ENCODE measurements around the gene KRTAP10-2. TPM values are rescaled to one million over a fixed set of nuclear protein-coding genes. Genes with fewer than 3 reads are reported as not detected.

The KRTAP10-2 gene
- total RNA-seq, 1 donor from 2014 or later = not detected

DNA sequence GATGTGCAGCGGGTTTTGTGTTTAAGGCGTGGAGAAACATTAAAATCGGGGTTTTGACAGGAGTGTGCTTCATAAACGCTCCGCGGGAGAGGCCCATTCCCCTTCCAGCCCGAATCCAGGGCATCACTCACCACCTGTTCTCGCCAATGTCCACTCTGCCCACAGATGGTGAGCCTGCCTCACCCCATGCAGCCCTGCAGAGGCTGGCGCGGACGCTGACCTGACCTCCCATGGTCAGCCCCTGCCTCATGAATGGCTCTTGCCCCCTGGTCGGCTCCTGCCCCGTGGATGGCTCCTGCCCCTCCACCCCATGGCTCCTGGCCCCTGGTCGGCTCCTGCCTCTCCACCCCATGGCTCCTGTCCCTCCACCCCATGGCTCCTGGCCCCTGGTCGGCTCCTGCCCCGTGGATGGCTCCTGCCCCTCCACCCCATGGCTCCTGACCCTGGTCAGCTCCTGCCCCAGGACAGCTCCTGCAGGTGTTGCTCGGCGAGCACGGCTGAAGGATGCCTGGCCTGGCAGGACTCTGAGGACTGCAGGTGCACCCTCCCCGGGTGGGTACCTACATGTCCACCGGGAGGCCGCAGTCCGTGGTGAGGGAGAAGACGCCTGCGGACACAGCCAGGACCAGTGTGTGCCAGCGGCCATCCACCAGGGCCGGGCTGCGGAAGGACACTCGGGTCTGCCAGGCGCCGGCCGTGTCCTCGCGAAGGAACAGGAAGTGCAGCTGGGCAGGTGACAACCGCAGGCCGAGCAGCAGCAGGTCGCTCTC lies 18.0 kb downstream of the KRTAP10-2 start:
- ATAC-seq = peak; percentile 6
- Histone ChIP-seq H3K36me3 (no peaks in the 10 kb centered on the region), H3K4me3 (no peak overlapping the region), H3K4me1 (no peaks in the 10 kb centered on the region), H3K9me3 (no peaks in the 10 kb centered on the region), H3K27me3 (no peaks in the 10 kb centered on the region), H3K27ac (no peak overlapping the region)
- TF ChIP-seq, protein P1, sequence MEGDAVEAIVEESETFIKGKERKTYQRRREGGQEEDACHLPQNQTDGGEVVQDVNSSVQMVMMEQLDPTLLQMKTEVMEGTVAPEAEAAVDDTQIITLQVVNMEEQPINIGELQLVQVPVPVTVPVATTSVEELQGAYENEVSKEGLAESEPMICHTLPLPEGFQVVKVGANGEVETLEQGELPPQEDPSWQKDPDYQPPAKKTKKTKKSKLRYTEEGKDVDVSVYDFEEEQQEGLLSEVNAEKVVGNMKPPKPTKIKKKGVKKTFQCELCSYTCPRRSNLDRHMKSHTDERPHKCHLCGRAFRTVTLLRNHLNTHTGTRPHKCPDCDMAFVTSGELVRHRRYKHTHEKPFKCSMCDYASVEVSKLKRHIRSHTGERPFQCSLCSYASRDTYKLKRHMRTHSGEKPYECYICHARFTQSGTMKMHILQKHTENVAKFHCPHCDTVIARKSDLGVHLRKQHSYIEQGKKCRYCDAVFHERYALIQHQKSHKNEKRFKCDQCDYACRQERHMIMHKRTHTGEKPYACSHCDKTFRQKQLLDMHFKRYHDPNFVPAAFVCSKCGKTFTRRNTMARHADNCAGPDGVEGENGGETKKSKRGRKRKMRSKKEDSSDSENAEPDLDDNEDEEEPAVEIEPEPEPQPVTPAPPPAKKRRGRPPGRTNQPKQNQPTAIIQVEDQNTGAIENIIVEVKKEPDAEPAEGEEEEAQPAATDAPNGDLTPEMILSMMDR (IDR thresholded peaks at IDR 0.05) = no peak
- DNase-seq = peak; percentile 57
- intact Hi-C loops (cut with DNase I) = no loop called here

DNA sequence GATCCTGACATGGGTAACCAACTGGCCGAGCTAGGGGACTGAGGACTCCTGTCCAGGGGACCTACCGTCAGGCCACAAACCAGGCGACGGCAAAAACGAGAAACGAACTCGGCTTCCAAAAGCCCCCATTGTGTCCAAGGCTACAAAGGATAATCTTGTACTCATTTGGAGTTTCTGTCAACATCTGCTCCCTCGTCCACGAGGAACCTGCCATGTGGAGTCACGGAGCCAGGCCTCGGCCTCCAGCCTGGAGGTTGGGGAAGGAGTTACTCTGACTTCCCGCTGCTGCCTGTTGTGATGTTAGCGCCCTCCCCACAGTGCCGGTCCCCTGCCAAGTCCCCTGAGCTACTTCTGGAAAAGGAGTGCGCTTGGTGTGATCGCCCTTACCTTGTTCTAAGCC lies 18.6 kb downstream of the KRTAP10-2 start:
- Histone ChIP-seq H3K9me3 (no peaks in the 10 kb centered on the region), H3K4me3 (no peak overlapping the region), H3K36me3 (no peaks in the 10 kb centered on the region), H3K27ac (no peak overlapping the region), H3K27me3 (no peaks in the 10 kb centered on the region), H3K4me1 (no peaks in the 10 kb centered on the region)
- intact Hi-C loops (cut with DNase I) = no loop called here
- TF ChIP-seq, protein P1 (IDR thresholded peaks at IDR 0.05) = no peak
- ATAC-seq = no peak
- peak; percentile 34 for DNase-seq

DNA sequence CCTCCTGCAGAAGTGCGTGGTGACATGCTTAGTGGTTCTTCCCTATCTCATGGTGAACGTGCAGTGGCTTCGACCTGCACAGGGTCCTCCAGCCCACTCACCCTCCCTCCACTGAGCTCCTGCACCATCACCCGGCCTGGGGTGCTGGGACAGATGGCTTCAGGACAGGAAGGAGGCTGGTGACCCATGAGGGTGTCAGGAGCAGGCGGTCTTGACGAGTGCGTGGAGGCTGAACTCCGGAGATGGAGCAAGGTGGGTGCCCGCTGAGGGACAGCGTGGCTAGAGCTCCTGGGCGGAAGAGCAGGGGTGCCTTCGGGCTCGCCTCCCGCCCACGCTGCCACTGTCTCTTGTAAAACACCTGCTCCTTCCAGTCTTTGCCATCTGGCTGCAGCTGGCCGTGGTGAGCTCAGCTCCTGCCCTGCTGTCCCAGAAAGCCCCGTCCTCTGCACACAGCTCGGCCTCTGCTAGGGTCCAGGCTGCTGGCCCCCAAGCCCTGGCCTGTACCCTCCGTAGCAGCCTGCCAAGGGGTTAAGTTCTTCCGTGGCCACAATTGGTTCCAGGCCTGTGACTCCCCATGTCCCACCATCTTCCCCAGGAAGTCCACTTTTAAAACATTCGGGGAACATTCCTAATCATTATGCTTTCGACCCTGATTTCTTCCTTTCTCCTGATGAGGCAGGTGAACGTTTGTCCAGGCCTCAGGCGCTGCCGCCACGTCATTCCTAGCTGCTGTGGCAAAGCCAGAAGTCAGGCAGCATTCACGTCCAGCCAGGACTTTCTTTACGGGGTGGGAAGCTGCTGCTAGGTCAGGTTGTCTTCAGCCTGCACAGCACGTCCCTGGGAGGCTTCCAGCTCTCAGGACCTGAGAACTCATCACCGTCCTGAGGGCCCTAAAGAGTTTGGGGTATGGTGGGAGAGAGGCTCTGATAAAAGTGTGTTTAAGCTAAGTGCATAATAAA lies 19.4 kb downstream of the KRTAP10-2 start:
- DNase-seq (peak; percentile 55), ATAC-seq (no peak)
- TF ChIP-seq, protein P1 (IDR thresholded peaks at IDR 0.05) = no peak
- Histone ChIP-seq H3K9me3 (no peaks in the 10 kb centered on the region), H3K4me1 (no peaks in the 10 kb centered on the region), H3K4me3 (no peak overlapping the region), H3K27ac (no peak overlapping the region), H3K36me3 (no peaks in the 10 kb centered on the region), H3K27me3 (no peaks in the 10 kb centered on the region)
- intact Hi-C loops (cut with DNase I) = no loop called here

DNA sequence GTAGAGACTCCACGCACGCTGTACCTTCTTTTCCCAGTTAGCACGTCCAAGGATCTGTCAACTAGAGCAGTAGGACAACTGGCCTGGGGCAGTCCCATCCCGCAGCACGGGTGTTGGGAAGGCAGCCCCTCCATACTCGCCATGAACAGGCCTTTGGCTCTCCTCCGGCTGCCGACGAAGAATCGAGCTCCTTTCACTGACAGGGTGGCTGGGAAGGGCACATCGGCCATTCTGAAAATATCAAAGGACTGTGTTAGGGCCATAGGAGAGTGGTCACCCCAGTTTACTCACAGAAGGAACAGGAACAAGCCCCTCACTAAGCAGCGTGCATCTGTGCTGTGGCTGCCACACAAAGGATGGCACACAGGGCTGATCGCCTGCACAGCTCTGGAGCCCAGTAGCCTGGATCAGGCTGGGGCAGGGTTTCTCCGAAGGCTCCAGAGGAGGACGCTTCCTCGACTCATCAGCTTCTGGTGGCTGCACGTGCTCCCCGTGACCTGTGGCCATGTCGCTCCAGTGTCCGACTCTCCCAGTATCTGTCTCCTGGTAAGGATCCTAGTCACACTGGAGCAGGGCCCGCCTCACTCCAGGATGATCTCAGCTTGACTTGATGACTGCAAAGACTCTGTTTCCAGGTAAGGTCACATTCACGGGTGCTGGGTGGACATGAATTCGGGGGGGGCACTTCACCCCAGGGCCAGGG lies 20.3 kb downstream of the KRTAP10-2 start:
- no peak overlapping the region for H3K27ac ChIP-seq
- no peaks in the 10 kb centered on the region for H3K4me1 ChIP-seq
- H3K9me3 ChIP-seq = no peaks in the 10 kb centered on the region
- TF ChIP-seq, protein P1 (IDR thresholded peaks at IDR 0.05) = no peak
- H3K36me3 ChIP-seq = no peaks in the 10 kb centered on the region
- ATAC-seq (no peak), DNase-seq (peak; percentile 41)
- intact Hi-C loops (cut with DNase I) = no loop called here
- no peaks in the 10 kb centered on the region for H3K27me3 ChIP-seq
- no peak overlapping the region for H3K4me3 ChIP-seq

DNA sequence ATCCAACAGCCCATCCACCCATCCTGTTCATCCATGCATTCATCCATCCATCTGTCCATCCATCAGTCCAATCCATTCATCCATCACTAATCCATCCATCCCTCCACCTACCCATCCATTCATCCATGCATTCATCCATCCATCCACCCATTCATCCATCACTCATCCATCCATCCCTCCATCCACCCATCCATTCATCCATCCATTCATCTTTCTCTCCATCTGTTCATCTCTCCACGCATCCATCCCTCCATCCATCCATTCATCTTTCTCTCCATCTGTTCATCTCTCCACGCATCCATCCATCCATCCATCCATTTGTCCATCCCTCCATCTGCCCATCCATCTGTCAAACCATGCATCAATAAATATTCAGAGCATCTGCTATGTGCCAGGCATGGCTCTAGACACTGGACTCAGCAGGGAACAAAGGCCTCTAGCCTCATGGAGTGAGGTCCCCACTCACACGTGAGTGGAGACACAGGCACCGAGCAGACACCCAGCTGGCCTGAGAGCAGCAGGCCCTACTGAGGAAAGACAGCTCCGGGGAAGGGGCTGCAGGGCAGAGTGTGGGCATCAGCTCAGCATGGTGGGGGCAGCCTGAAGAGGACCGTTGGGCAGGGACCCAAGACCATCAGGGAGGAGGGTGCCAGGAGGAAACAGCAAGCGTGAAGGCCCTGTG lies 20.9 kb downstream of the KRTAP10-2 start:
- no peaks in the 10 kb centered on the region for H3K27me3 ChIP-seq
- DNase-seq = no peak
- intact Hi-C loops (cut with DNase I) = no loop called here
- H3K27ac ChIP-seq = no peak overlapping the region
- TF ChIP-seq, protein P1 (IDR thresholded peaks at IDR 0.05) = no peak
- H3K9me3 ChIP-seq = no peaks in the 10 kb centered on the region
- no peaks in the 10 kb centered on the region for H3K36me3 ChIP-seq
- no peak for ATAC-seq
- H3K4me1 ChIP-seq = no peaks in the 10 kb centered on the region
- H3K4me3 ChIP-seq = no peak overlapping the region

Data from upper lobe of right lung (tissue), 1 donor.